ENCODE measurements around the gene RPS24.
A peak's percentile ranks its signal among the peaks of the same experiment; 100 is the strongest.

RPS24 gene

GRCh38 chr10:78028438-78029268 lies 5.0 kb upstream of the RPS24 start:
- no peak for DNase-seq (ENCODE audit: low read depth)

GRCh38 chr10:78029269-78030226 lies 4.1 kb upstream of the RPS24 start, which contains the start of gene POLR3A:
POLR3A (minus strand) TSS chr10:78029515; CDS start chr10:78029407, 108 bp downstream.
- DNase-seq (ENCODE audit: low read depth): peak; percentile 85

- DNase-seq (ENCODE audit: low read depth): no peak
Measured at GRCh38 chr10:78033387-78033636, 351 bp upstream of the RPS24 start.

- no peak for DNase-seq (ENCODE audit: low read depth)
Measured at GRCh38 chr10:78035025-78035424, 1.4 kb downstream of the RPS24 start.

- DNase-seq (ENCODE audit: low read depth): no peak
Measured at GRCh38 chr10:78035437-78035836, 1.8 kb downstream of the RPS24 start.

- DNase-seq (ENCODE audit: low read depth): no peak
Measured at GRCh38 chr10:78035933-78036583, 2.4 kb downstream of the RPS24 start.

GRCh38 chr10:78038105-78038504 lies 4.4 kb downstream of the RPS24 start:
- no peak for DNase-seq (ENCODE audit: low read depth)

- no peak for DNase-seq (ENCODE audit: low read depth)
Measured at GRCh38 chr10:78038791-78039547, 5.3 kb downstream of the RPS24 start.

GRCh38 chr10:78039743-78040142 lies 6.1 kb downstream of the RPS24 start:
- no peak for DNase-seq (ENCODE audit: low read depth)

- DNase-seq (ENCODE audit: low read depth): no peak
Measured at GRCh38 chr10:78041170-78042057, 7.8 kb downstream of the RPS24 start.

GRCh38 chr10:78042058-78042751 lies 8.5 kb downstream of the RPS24 start:
- no peak for DNase-seq (ENCODE audit: low read depth)

GRCh38 chr10:78042752-78043104 lies 9.1 kb downstream of the RPS24 start:
- DNase-seq (ENCODE audit: low read depth): no peak

- DNase-seq (ENCODE audit: low read depth): no peak
Measured at GRCh38 chr10:78044179-78044578, 10.5 kb downstream of the RPS24 start.

GRCh38 chr10:78044699-78045098 lies 11.0 kb downstream of the RPS24 start:
- no peak for DNase-seq (ENCODE audit: low read depth)

GRCh38 chr10:78045237-78045636 lies 11.6 kb downstream of the RPS24 start:
- no peak for DNase-seq (ENCODE audit: low read depth)

GRCh38 chr10:78045856-78046255 lies 12.2 kb downstream of the RPS24 start:
- DNase-seq (ENCODE audit: low read depth): no peak

GRCh38 chr10:78046711-78047269 lies 13.1 kb downstream of the RPS24 start:
- DNase-seq (ENCODE audit: low read depth): no peak

- peak; percentile 68 for DNase-seq (ENCODE audit: low read depth)
Measured at GRCh38 chr10:78047314-78047891, 13.7 kb downstream of the RPS24 start.

GRCh38 chr10:78049851-78050250 lies 16.2 kb downstream of the RPS24 start:
- DNase-seq (ENCODE audit: low read depth): no peak

Data from T follicular helper cell (primary cell).